HCT116 (cell line): Measurements from ENCODE around the gene FOXM1. TPM values are rescaled to one million over a fixed set of nuclear protein-coding genes. Genes with fewer than 3 reads are reported as not detected.

ENCODE experiments used
- ATAC-seq: fragments of 200-7000 bp; cut with Tn5 transposase; 2 replicates; pipeline ENCODE4 v1.9.1; 2020; ENCODE audit warnings: mild to moderate bottlenecking, moderate library complexity
- BruUV-seq: library from RNA; stranded (reverse); fragments of 400-500 nt; replicated peaks from 2 replicates; lab custom pipeline; 2021; lab: Mats Ljungman, UMichigan
- CTCF ChIA-PET: fragments of 300-600 bp; sonication (Branson Sonifier 250); formaldehyde crosslinking; loops from one replicate; lab custom pipeline; 2021; ENCODE audit warnings: antibody characterized with exemption; lab: Charles Lee
- POLR2A ChIA-PET: fragments of 300-600, 350-600 bp; sonication (Branson Sonifier 250); formaldehyde crosslinking; loops from one replicate; lab custom pipeline; 2021; ENCODE audit warnings: antibody characterized with exemption; lab: Charles Lee
- RAD21 ChIA-PET, 2 experiments: fragments of 300-600 bp; sonication (Branson Sonifier 250); formaldehyde crosslinking; loops; one replicate each; lab custom pipeline; 2023; ENCODE audit warnings: low total read pairs in 2 of 2; ENCODE audit not compliant: uncharacterized antibody in 2 of 2, unreplicated experiment in 2 of 2, low non-redundant PET in 1 of 2; lab: Charles Lee
- DNase-seq: peaks from one replicate; pipeline ENCODE4 v3.0.0-alpha.2; 2010; ENCODE audit warnings: low read depth, low spot score
- H2AFZ ChIP-seq: fragments of 200-600 bp; shearing (Covaris generic), sonication (generic); 2 replicates; pipeline ENCODE4 v1.6.1; 2017; ENCODE audit warnings: low read depth, mixed run types, mixed read lengths, antibody characterized with exemption, low read length; ENCODE audit not compliant: poor library complexity, severe bottlenecking
- H3K27ac ChIP-seq: 2 replicates; pipeline ENCODE4 v1.5.1; 2012; ENCODE audit warnings: low read depth, low read length
- H3K27me3 ChIP-seq: fragments of 200-600 bp; sonication (generic); 2 replicates; pipeline ENCODE4 v1.6.1; 2016; ENCODE audit warnings: mixed run types, low read length, mixed read lengths; ENCODE audit not compliant: insufficient read depth
- H3K36me3 ChIP-seq, 2 experiments: fragments of 200-500 bp in 1 of 2; fragments of 200-600 bp in 1 of 2; sonication (Bioruptor generic) in 1 of 2; sonication (generic) in 1 of 2; 2 replicates each; pipeline versions ENCODE4 v1.5.1 to v1.6.1; 2014 to 2016; ENCODE audit warnings: low read length in 2 of 2, inconsistent platforms in 1 of 2, mixed read lengths in 1 of 2, mixed run types in 1 of 2; ENCODE audit not compliant: insufficient read depth in 2 of 2, control insufficient read depth in 1 of 2
- H3K4me1 ChIP-seq, 2 experiments: fragments of 200-600 bp in 1 of 2; sonication (generic) in 1 of 2; 2 replicates each; pipeline versions ENCODE4 v1.5.1 to v1.6.1; 2012 to 2017; ENCODE audit warnings: low read length in 2 of 2, inconsistent platforms in 1 of 2, mild to moderate bottlenecking in 1 of 2, mixed read lengths in 1 of 2, mixed run types in 1 of 2, moderate library complexity in 1 of 2; ENCODE audit not compliant: insufficient read depth in 2 of 2, control insufficient read depth in 1 of 2
- H3K4me2 ChIP-seq: fragments of 200-600 bp; sonication (generic); 2 replicates; pipeline ENCODE4 v1.6.1; 2017; ENCODE audit warnings: mixed run types, low read length, mixed read lengths
- H3K4me3 ChIP-seq, 2 experiments: fragments of 200-600 bp in 1 of 2; sonication (generic) in 1 of 2; replicated peaks in 1 of 2; 2 replicates each; pipeline ENCODE4 v1.5.1; 2011 to 2016; ENCODE audit warnings: low read length in 2 of 2, control low read depth in 1 of 2, low read depth in 1 of 2, mild to moderate bottlenecking in 1 of 2, mixed read lengths in 1 of 2, mixed run types in 1 of 2
- H3K79me2 ChIP-seq: fragments of 200-600 bp; sonication (generic); 2 replicates; pipeline ENCODE4 v1.6.1; 2017; ENCODE audit warnings: mild to moderate bottlenecking, mixed run types, low read length, moderate library complexity, mixed read lengths; ENCODE audit not compliant: insufficient read depth
- H3K9ac ChIP-seq: fragments of 200-600 bp; sonication (generic); 2 replicates; pipeline ENCODE4 v1.6.1; 2016; ENCODE audit warnings: low read length, mixed read lengths
- H3K9me2 ChIP-seq: fragments of 200-600 bp; sonication (generic), shearing (Covaris generic); 2 replicates; pipeline ENCODE4 v1.6.1; 2017; ENCODE audit warnings: mixed run types, mild to moderate bottlenecking, moderate library complexity; ENCODE audit not compliant: insufficient read depth
- H3K9me3 ChIP-seq, 2 experiments: fragments of 200-500 bp in 1 of 2; fragments of 200-600 bp in 1 of 2; sonication (Bioruptor generic) in 1 of 2; sonication (generic) in 1 of 2; 2 replicates each; pipeline ENCODE4 v1.6.1; 2014 to 2017; ENCODE audit warnings: low read length in 2 of 2, mixed read lengths in 2 of 2, inconsistent platforms in 1 of 2, low read depth in 1 of 2, mild to moderate bottlenecking in 1 of 2, mixed run types in 1 of 2, moderate library complexity in 1 of 2; ENCODE audit not compliant: control insufficient read depth in 1 of 2, insufficient read depth in 1 of 2
- H4K20me1 ChIP-seq: fragments of 200-600 bp; sonication (generic), shearing (Covaris generic); 2 replicates; pipeline ENCODE4 v1.6.1; 2017; ENCODE audit warnings: mixed run types, mild to moderate bottlenecking, moderate library complexity; ENCODE audit not compliant: insufficient read depth
- CBX3 ChIP-seq: IDR thresholded peaks from 2 replicates; pipeline ENCODE4 v1.6.1; 2012; ENCODE audit warnings: low read depth
- CEBPB ChIP-seq: IDR thresholded peaks from 2 replicates; pipeline ENCODE4 v1.6.1; 2012; ENCODE audit warnings: low read depth
- ELF1 ChIP-seq: IDR thresholded peaks from 2 replicates; pipeline ENCODE4 v1.6.1; 2012; ENCODE audit warnings: low read depth, borderline replicate concordance
- FOSL1 ChIP-seq: IDR thresholded peaks from 2 replicates; pipeline ENCODE4 v1.6.1; 2012; ENCODE audit warnings: low read depth
- MAX ChIP-seq: IDR thresholded peaks from 2 replicates; pipeline ENCODE4 v1.6.1; 2012
- POLR2AphosphoS5 ChIP-seq: IDR thresholded peaks from 2 replicates; pipeline ENCODE4 v1.6.1; 2011; ENCODE audit warnings: mild to moderate bottlenecking, low read depth, low read length, moderate library complexity
- SP1 ChIP-seq: IDR thresholded peaks from 2 replicates; pipeline ENCODE4 v1.6.1; 2012; ENCODE audit warnings: low read depth
- YY1 ChIP-seq: IDR thresholded peaks from 2 replicates; pipeline ENCODE4 v1.6.1; 2011; ENCODE audit warnings: low read length, low read depth, moderate library complexity, mild to moderate bottlenecking; ENCODE audit not compliant: insufficient replicate concordance; ENCODE audit errors: extremely low read depth
- ZFX ChIP-seq: fragments of 450-650 bp; IDR thresholded peaks from 2 replicates; pipeline ENCODE4 v1.6.1; 2017
- intact Hi-C: fragments of 100-400 bp; cut with micrococcal nuclease; formaldehyde crosslinking; loops from 2 replicates; pipeline ENCODE4 v1.10.0; 2022
- total RNA-seq: library from RNA; stranded (reverse); gene quantifications from one replicate; pipeline ENCODE4 v1.2.1, GENCODE V29; 2021; ENCODE audit not compliant: unreplicated experiment

FOXM1 gene
- total RNA-seq, 1 experiment from 2014 or later, result 85.1 TPM

- Histone ChIP-seq H3K4me3 (no peak overlapping the region), H3K9me2 (no peaks in the 10 kb centered on the region), H3K4me2 (no peak overlapping the region), H3K9ac (no peak overlapping the region), H3K79me2 (no peaks in the 10 kb centered on the region), H3K4me1 (no peaks in the 10 kb centered on the region), H3K27me3 (no peaks in the 10 kb centered on the region), H3K27ac (no peak overlapping the region), H2AFZ (no peak overlapping the region), H3K36me3 (no peaks in the 10 kb centered on the region), H4K20me1 (no peaks in the 10 kb centered on the region), H3K9me3 (no peaks in the 10 kb centered on the region)
- intact Hi-C loops, result no loop called here
- BruUV-seq, result no TSS peak
- no peak for ATAC-seq
- ChIA-PET CTCF (no interaction called here), RAD21 (no interaction called here), POLR2A (no interaction called here)
- DNase-seq, result no peak
- TF ChIP-seq SP1 (no peak), CBX3 (no peak), ZFX (no peak), ELF1 (no peak), MAX (no peak), YY1 (no peak)
Measured at GRCh38 chr12:2833810-2834209, 43.2 kb downstream of the FOXM1 start.

- ATAC-seq (no peak; the same call in 1 of the 2 replicates), DNase-seq (no peak)
- no peaks in the 10 kb centered on the region for H3K9me3 ChIP-seq
- no peaks in the 10 kb centered on the region for H3K4me1 ChIP-seq
- no peak overlapping the region for H3K9ac ChIP-seq
- H2AFZ ChIP-seq, result no peak overlapping the region
- ChIA-PET POLR2A (no interaction called here), CTCF (no interaction called here), RAD21 (no interaction called here)
- no peak overlapping the region for H3K27ac ChIP-seq
- no peaks in the 10 kb centered on the region for H4K20me1 ChIP-seq
- intact Hi-C loops, result no loop called here
- H3K9me2 ChIP-seq, result no peaks in the 10 kb centered on the region
- H3K4me2 ChIP-seq, result no peak overlapping the region
- BruUV-seq, result no TSS peak
- H3K79me2 ChIP-seq, result no peaks in the 10 kb centered on the region
- no peaks in the 10 kb centered on the region for H3K36me3 ChIP-seq
- H3K27me3 ChIP-seq, result no peaks in the 10 kb centered on the region
- H3K4me3 ChIP-seq, result no peak overlapping the region
- TF ChIP-seq CEBPB (no peak), FOSL1 (no peak), YY1 (no peak), POLR2AphosphoS5 (no peak), ZFX (no peak), ELF1 (no peak)
- TF ChIP-seq, all 23 proteins: peak for 0
Measured at GRCh38 chr12:2833327-2833726, 43.6 kb downstream of the FOXM1 start.
